K562 (cell line): Measurements from ENCODE around the gene CNNM2. TPM values are rescaled to one million over a fixed set of nuclear protein-coding genes. Genes with fewer than 3 reads are reported as not detected.
A peak's percentile ranks its signal among the peaks of the same experiment; 100 is the strongest.

Experiments used
- ATAC-seq: fragments of 200-7000 bp; cut with Tn5 transposase; 3 replicates; pipeline ENCODE4 v1.9.1; 2020; ENCODE audit warnings: moderate library complexity
- BruUV-seq: library from RNA; stranded (reverse); fragments of 400-500 nt; replicated peaks from 2 replicates; lab custom pipeline; 2021; lab: Mats Ljungman, UMichigan
- CTCF ChIA-PET: fragments of 300-600 bp; formaldehyde crosslinking; extraction: SDS; loops from one replicate; lab custom pipeline; 2021; ENCODE audit warnings: low intra/inter-chr PET ratio; lab: Yijun Ruan, JAX
- POLR2A ChIA-PET: fragments of 300-600, 350-650 bp; sonication (Branson Sonifier 250); formaldehyde crosslinking; extraction: SDS; loops from one replicate; lab custom pipeline; 2021; ENCODE audit warnings: antibody characterized with exemption, inconsistent platforms; lab: Yijun Ruan, JAX
- DNase-seq, 4 experiments: peaks; one replicate each; pipeline versions ENCODE4 v3.0.0 to v3.0.0-alpha.2; 2011 to 2018; ENCODE audit warnings: low spot score in 3 of 4, mixed read lengths in 3 of 4; ENCODE audit errors: extremely low read depth in 1 of 4
- FAIRE-seq: peaks from 2 replicates; lab custom pipeline; 2011; peaks lifted over from hg19 to GRCh38; lab: Jason Lieb, UNC
- H2AFZ ChIP-seq: 2 replicates; pipeline ENCODE4 v1.6.0; 2011; ENCODE audit warnings: low read depth, low read length, control low read depth, inconsistent platforms
- H3K27ac ChIP-seq: fragments of 200-600 bp; 3 replicates; pipeline ENCODE4 v1.8.0; 2011; ENCODE audit warnings: low read depth, mild to moderate bottlenecking, control low read depth, inconsistent platforms, low read length, moderate library complexity, mixed read lengths; ENCODE audit errors: extremely low read depth
- H3K27me3 ChIP-seq, 2 experiments: fragments of 300-600 bp in 1 of 2; 2 replicates in 1 of 2; 3 replicates in 1 of 2; pipeline versions ENCODE4 v1.6.0 to v1.8.0; 2011; ENCODE audit warnings: inconsistent platforms in 2 of 2, low read length in 2 of 2, mild to moderate bottlenecking in 1 of 2, mixed read lengths in 1 of 2, moderate library complexity in 1 of 2; ENCODE audit not compliant: control insufficient read depth in 2 of 2, insufficient read depth in 2 of 2
- H3K36me3 ChIP-seq: fragments of 300-600 bp; 3 replicates; pipeline ENCODE4 v1.8.0; 2011; ENCODE audit warnings: mild to moderate bottlenecking, low read length, inconsistent platforms; ENCODE audit not compliant: control insufficient read depth, insufficient read depth
- H3K4me1 ChIP-seq, 2 experiments: fragments of 200-600 bp in 1 of 2; replicated peaks in 1 of 2; 2 replicates in 1 of 2; 3 replicates in 1 of 2; pipeline versions ENCODE4 v1.5.1 to v1.8.0; 2011; ENCODE audit warnings: inconsistent platforms in 2 of 2, low read length in 2 of 2, mild to moderate bottlenecking in 1 of 2, mixed read lengths in 1 of 2, moderate library complexity in 1 of 2; ENCODE audit not compliant: control insufficient read depth in 2 of 2, insufficient read depth in 2 of 2
- H3K4me2 ChIP-seq: 2 replicates; pipeline ENCODE4 v1.6.1; 2011; ENCODE audit warnings: low read length, control low read depth, inconsistent platforms, mixed read lengths; ENCODE audit not compliant: insufficient read depth
- H3K4me3 ChIP-seq: fragments of 200-600 bp; sonication (generic), shearing (Covaris generic); 2 replicates; pipeline ENCODE4 v1.5.1; 2016; ENCODE audit warnings: control low read depth, inconsistent platforms
- H3K79me2 ChIP-seq: fragments of 200-600 bp; 3 replicates; pipeline ENCODE4 v1.8.0; 2011; ENCODE audit warnings: low read length, inconsistent platforms; ENCODE audit not compliant: control insufficient read depth, insufficient read depth
- H3K9ac ChIP-seq, 2 experiments: 2 replicates each; pipeline versions ENCODE4 v1.6.0 to v1.6.1; 2011; ENCODE audit warnings: low read depth in 2 of 2, low read length in 2 of 2, control low read depth in 1 of 2, inconsistent platforms in 1 of 2, mild to moderate bottlenecking in 1 of 2, mixed read lengths in 1 of 2; ENCODE audit not compliant: insufficient read depth in 1 of 2
- H3K9me1 ChIP-seq: one replicate; pipeline ENCODE4 v1.6.0; 2011; ENCODE audit warnings: inconsistent platforms, mild to moderate bottlenecking, low read length, moderate library complexity; ENCODE audit not compliant: control insufficient read depth, insufficient read depth
- H3K9me3 ChIP-seq: replicated peaks from 2 replicates; pipeline ENCODE4 v1.5.1; 2011; ENCODE audit warnings: low read depth, low read length, inconsistent platforms; ENCODE audit not compliant: control insufficient read depth, insufficient read depth
- H4K20me1 ChIP-seq: replicated peaks from 2 replicates; pipeline ENCODE4 v1.6.1; 2011; ENCODE audit warnings: low read length, inconsistent platforms, mixed read lengths; ENCODE audit not compliant: control insufficient read depth, insufficient read depth
- POLR2G ChIP-seq: fragments of 200-400 bp; formaldehyde crosslinking; IDR thresholded peaks from 2 replicates; pipeline ENCODE4 v1.6.1; 2017; ENCODE audit warnings: low read depth, mild to moderate bottlenecking, antibody characterized with exemption, low read length, moderate library complexity
- WGBS: fragments of 100-300 bp; shearing (Covaris generic); methylation state at CpG from one replicate; pipeline ENCODE4 v1.1.6; 2016; ENCODE audit warnings: low coverage, mixed read lengths; ENCODE audit not compliant: insufficient coverage; ENCODE audit errors: missing lambda C conversion rate; 5-methylcytosine and 5-hydroxymethylcytosine counted together
- in situ Hi-C: fragments of 300-500 bp; cut with MboI; formaldehyde crosslinking; loops from 4 replicates; pipeline ENCODE4 v1.15.0; 2018; ENCODE audit warnings: inconsistent platforms, mixed read lengths
- intact Hi-C: fragments of 100-400 bp; cut with micrococcal nuclease; formaldehyde crosslinking; loops from 2 replicates; pipeline ENCODE4 v1.14.2; 2022
- polyA plus RNA-seq, 8 experiments: library from polyadenylated mRNA; depleted of rRNA in 4 of 8; stranded (reverse) in 5 of 8; unstranded in 3 of 8; fragments of >200 nt; fragmentation: Nextera tagmentation in 2 of 8; fragmentation: Illumina TruSeq in 1 of 8; extraction: Ambion mirVana in 2 of 8; extraction: Trizol in 1 of 8; gene quantifications; 2 replicates each; pipeline versions ENCODE4 v1.2.1 to v1.2.3, GENCODE V29; 2011 to 2014; ENCODE audit warnings: inconsistent platforms in 1 of 8, missing spikeins in 1 of 8
- total RNA-seq, 7 experiments: library from RNA; depleted of rRNA in 6 of 7; stranded (reverse); fragments of >200 nt in 6 of 7; fragmentation: Illumina TruSeq in 2 of 7; extraction: Trizol in 2 of 7; gene quantifications; 2 replicates each; pipeline versions ENCODE4 v1.2.1 to v1.2.3, GENCODE V29; 2011 to 2021; ENCODE audit warnings: low replicate concordance in 1 of 7
- TF ChIP-seq, protein P1 (sequence below): fragments of 450-650 bp; conservative IDR thresholded peaks from 2 replicates; pipeline ENCODE4 v1.6.1; 2016; ENCODE audit warnings: missing genetic modification characterization, low read depth, mild to moderate bottlenecking, control low read depth, missing compliant biosample characterization

CNNM2 gene
- total and polyA plus RNA-seq, 9 of the 15 experiments (the other 6 are each of a cell fraction or from before 2014, with no cell fraction given) = 0.21 to 5.0 (median 1.3) TPM

DNA sequence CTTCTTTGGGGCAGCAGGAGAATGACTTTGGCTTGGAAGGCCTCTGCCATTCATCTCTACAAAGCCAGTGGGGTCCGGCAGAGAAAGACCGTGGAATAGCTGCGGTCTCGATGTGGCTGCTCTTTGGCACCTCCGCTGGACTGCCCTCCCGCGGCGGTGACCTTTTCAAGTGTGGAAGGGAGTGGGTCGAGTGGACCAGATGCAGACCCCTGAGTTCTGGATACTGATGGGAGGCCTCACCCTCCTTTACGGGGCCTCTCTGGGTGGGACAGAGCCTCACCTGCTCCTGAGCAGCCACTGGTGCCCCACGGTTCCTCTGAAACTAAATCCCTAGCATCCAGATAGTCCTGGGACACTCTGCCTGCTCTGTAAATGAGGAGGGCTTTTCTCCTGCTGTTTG lies 161.9 kb downstream of the CNNM2 start:
- Histone ChIP-seq H3K27ac (no peak overlapping the region), H3K4me1 (no peaks in the 10 kb centered on the region; a peak in 1 of 5 replicates), H4K20me1 (no peaks in the 10 kb centered on the region), H3K9ac (no peak overlapping the region), H3K9me3 (no peaks in the 10 kb centered on the region), H3K79me2 (no peaks in the 10 kb centered on the region), H3K27me3 (no peaks in the 10 kb centered on the region), H2AFZ (no peak overlapping the region), H3K4me2 (no peak overlapping the region), H3K9me1 (no peaks in the 10 kb centered on the region), H3K4me3 (no peak overlapping the region), H3K36me3 (peaks cover 10% of the 10 kb centered on the region; the same call in 2 of the 3 replicates)
- in situ Hi-C loops = loop anchor here (10.0 kb wide), 1 partner anchor 165 kb away; the partner anchor contains the start of gene RPEL1
- FAIRE-seq (no peak), ATAC-seq (no peak), DNase-seq (no peak)
- CTCF ChIA-PET = no interaction called here
- 64% methylated on average over 11 of the region's 11 CpGs for WGBS
- POLR2A ChIA-PET = interaction anchor here (1.2 kb wide), 1 partner anchor 11 kb away, joined by 3 read pairs; no protein-coding TSS in a partner anchor
- no TSS peak for BruUV-seq
- intact Hi-C loops = no loop called here
- TF ChIP-seq, protein P1, sequence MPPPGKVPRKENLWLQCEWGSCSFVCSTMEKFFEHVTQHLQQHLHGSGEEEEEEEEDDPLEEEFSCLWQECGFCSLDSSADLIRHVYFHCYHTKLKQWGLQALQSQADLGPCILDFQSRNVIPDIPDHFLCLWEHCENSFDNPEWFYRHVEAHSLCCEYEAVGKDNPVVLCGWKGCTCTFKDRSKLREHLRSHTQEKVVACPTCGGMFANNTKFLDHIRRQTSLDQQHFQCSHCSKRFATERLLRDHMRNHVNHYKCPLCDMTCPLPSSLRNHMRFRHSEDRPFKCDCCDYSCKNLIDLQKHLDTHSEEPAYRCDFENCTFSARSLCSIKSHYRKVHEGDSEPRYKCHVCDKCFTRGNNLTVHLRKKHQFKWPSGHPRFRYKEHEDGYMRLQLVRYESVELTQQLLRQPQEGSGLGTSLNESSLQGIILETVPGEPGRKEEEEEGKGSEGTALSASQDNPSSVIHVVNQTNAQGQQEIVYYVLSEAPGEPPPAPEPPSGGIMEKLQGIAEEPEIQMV = no peak
- TF ChIP-seq POLR2G = 0 out of 2 replicates have a peak, but pooled peaks have one; percentile 14
